ENCODE results near the gene ATF7. TPM values are rescaled to one million over a fixed set of nuclear protein-coding genes. Genes with fewer than 3 reads are reported as not detected.

The ATF7 gene
- total and polyA plus RNA-seq, 2 donors (not counting 1 experiment from before 2014, with no cell fraction given): 11.4 to 24.7 TPM

DNA sequence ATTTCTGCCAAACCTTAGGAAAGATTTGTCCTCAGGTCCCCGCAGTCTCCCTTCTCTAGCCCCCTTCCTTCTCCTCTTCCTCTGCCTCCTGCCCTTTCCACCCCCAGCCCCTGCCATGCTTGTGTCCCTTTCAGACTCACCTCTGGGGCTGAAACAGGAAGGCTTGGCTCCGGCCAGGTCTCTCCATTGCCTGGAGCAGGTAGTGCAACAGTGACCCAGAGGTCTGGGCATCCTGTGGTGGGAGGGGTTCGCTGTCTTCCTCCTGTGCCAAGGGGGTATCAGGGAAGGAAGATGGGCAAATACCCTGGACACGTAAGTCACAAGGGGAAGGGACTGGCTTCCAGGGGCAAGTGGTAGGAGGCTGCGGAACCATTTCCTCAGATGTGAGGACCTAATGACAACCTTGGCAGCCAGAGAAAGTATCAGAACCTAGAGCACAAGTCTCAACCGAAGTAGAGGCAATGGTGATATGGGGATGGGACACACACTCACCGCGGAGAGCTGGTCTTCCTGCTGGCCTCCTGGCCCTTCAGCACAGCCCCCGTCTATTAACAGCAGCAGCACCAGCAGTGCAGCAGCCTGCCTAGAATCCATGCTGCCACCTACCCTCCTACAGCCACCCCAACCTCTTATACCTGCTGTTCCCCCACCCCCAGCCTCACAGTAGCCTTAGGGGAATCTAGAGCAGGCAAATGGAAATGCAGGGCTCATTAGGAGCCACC is 119.1 kb downstream of the ATF7 start, which contains the start of gene NPFF:
Gene NPFF, minus strand, starts transcription at position 604 of the 722 bp plus-strand sequence. Its CDS starts 10 bp downstream, at position 594.
- Histone ChIP-seq H3K4me3 (replicated peaks in 1 of 4; ENCODE audit: control extremely low read depth in 1 of 4, insufficient read depth in 1 of 4, low read depth in 3 of 4, low read length in 4 of 4) (no peak within 1 kb of the TSS), H2AFZ (ENCODE audit: low read length) (no peak within 1 kb of the TSS), H3K4me2 (ENCODE audit: extremely low read depth, insufficient read depth, low read length) (no peak within 1 kb of the TSS), H3K9ac (ENCODE audit: insufficient read depth, low read length) (no peak within 1 kb of the TSS), H3K4me1 (ENCODE audit: control insufficient read depth, extremely low read depth, insufficient read depth, low read length) (peaks cover 10% of the 10 kb centered on the region), H3K9me3 (ENCODE audit: control insufficient read depth, insufficient read depth, low read depth, low read length) (no peaks in the 10 kb centered on the region), H3K27me3 (ENCODE audit: control insufficient read depth, insufficient read depth, low read length) (no peaks in the 10 kb centered on the region), H3K36me3 (ENCODE audit: control insufficient read depth, insufficient read depth, low read length) (peaks cover 19% of the 10 kb centered on the region), H3K27ac (ENCODE audit: insufficient read depth, low read length) (peak within 1 kb of the TSS; percentile 5), H3K79me2 (ENCODE audit: control insufficient read depth, insufficient read depth, low read length) (peaks cover 8% of the 10 kb centered on the region), H4K20me1 (ENCODE audit: control insufficient read depth, extremely low read depth, insufficient read depth, low read length) (no peaks in the 10 kb centered on the region)
- no peak for TF ChIP-seq EZH2 (IDR thresholded peaks at IDR 0.05; ENCODE audit: low read length, missing control alignments)
- no peak for TF ChIP-seq CTCF (conservative IDR thresholded peaks at IDR 0.05 in 1 of 2, IDR thresholded peaks at IDR 0.05 in 1 of 2; ENCODE audit: low read depth in 1 of 2, low read length in 2 of 2)
- no peak for DNase-seq (ENCODE audit: low read depth in 2 of 2)

- no peak overlapping the region for H2AFZ ChIP-seq (ENCODE audit: low read length)
- no peaks in the 10 kb centered on the region for H3K27me3 ChIP-seq (ENCODE audit: control insufficient read depth, insufficient read depth, low read length)
- DNase-seq (ENCODE audit: low read depth in 2 of 2): no peak
- no peaks in the 10 kb centered on the region for H4K20me1 ChIP-seq (ENCODE audit: control insufficient read depth, extremely low read depth, insufficient read depth, low read length)
- H3K4me1 ChIP-seq (ENCODE audit: control insufficient read depth, extremely low read depth, insufficient read depth, low read length): peaks cover 16% of the 10 kb centered on the region
- no peak overlapping the region for H3K4me2 ChIP-seq (ENCODE audit: extremely low read depth, insufficient read depth, low read length)
- peak overlapping the region; percentile 5 for H3K27ac ChIP-seq (ENCODE audit: insufficient read depth, low read length)
- peaks cover 18% of the 10 kb centered on the region for H3K36me3 ChIP-seq (ENCODE audit: control insufficient read depth, insufficient read depth, low read length)
- no peak for TF ChIP-seq CTCF (conservative IDR thresholded peaks at IDR 0.05 in 1 of 2, IDR thresholded peaks at IDR 0.05 in 1 of 2; ENCODE audit: low read depth in 1 of 2, low read length in 2 of 2)
- TF ChIP-seq EZH2 (IDR thresholded peaks at IDR 0.05; ENCODE audit: low read length, missing control alignments): no peak
- H3K9ac ChIP-seq (ENCODE audit: insufficient read depth, low read length): no peak overlapping the region
- no peak overlapping the region for H3K4me3 ChIP-seq (replicated peaks in 1 of 4; ENCODE audit: control extremely low read depth in 1 of 4, insufficient read depth in 1 of 4, low read depth in 3 of 4, low read length in 4 of 4)
- H3K79me2 ChIP-seq (ENCODE audit: control insufficient read depth, insufficient read depth, low read length): peaks cover 13% of the 10 kb centered on the region
- H3K9me3 ChIP-seq (ENCODE audit: control insufficient read depth, insufficient read depth, low read depth, low read length): no peaks in the 10 kb centered on the region
Measured at GRCh38 chr12:53506450-53506785, 119.8 kb downstream of the ATF7 start.

- peaks cover 18% of the 10 kb centered on the region for H3K36me3 ChIP-seq (ENCODE audit: control insufficient read depth, insufficient read depth, low read length)
- peak in 1 of 2 donors; percentile 36 for DNase-seq (ENCODE audit: low read depth in 2 of 2)
- peak overlapping the region; percentile 68 for H3K4me2 ChIP-seq (ENCODE audit: extremely low read depth, insufficient read depth, low read length)
- H2AFZ ChIP-seq (ENCODE audit: low read length): no peak overlapping the region
- TF ChIP-seq EZH2 (IDR thresholded peaks at IDR 0.05; ENCODE audit: low read length, missing control alignments) (no peak), CTCF (conservative IDR thresholded peaks at IDR 0.05 in 1 of 2, IDR thresholded peaks at IDR 0.05 in 1 of 2; ENCODE audit: low read depth in 1 of 2, low read length in 2 of 2) (no peak)
- no peaks in the 10 kb centered on the region for H3K27me3 ChIP-seq (ENCODE audit: control insufficient read depth, insufficient read depth, low read length)
- H3K79me2 ChIP-seq (ENCODE audit: control insufficient read depth, insufficient read depth, low read length): peaks cover 13% of the 10 kb centered on the region
- no peaks in the 10 kb centered on the region for H4K20me1 ChIP-seq (ENCODE audit: control insufficient read depth, extremely low read depth, insufficient read depth, low read length)
- peaks cover 17% of the 10 kb centered on the region for H3K4me1 ChIP-seq (ENCODE audit: control insufficient read depth, extremely low read depth, insufficient read depth, low read length)
- no peak overlapping the region for H3K4me3 ChIP-seq (replicated peaks in 1 of 4; ENCODE audit: control extremely low read depth in 1 of 4, insufficient read depth in 1 of 4, low read depth in 3 of 4, low read length in 4 of 4)
- H3K27ac ChIP-seq (ENCODE audit: insufficient read depth, low read length): peak overlapping the region; percentile 66
- no peak overlapping the region for H3K9ac ChIP-seq (ENCODE audit: insufficient read depth, low read length)
- H3K9me3 ChIP-seq (ENCODE audit: control insufficient read depth, insufficient read depth, low read depth, low read length): no peaks in the 10 kb centered on the region
Measured at GRCh38 chr12:53505555-53506449, 120.4 kb downstream of the ATF7 start.
